Heart left ventricle (tissue), 13 donors: ENCODE results near the gene LDLRAD2.

Source experiments
- CTCF ChIP-seq, 12 donors: fragments of 200-600 bp; sonication (generic) in 4 of 12; IDR thresholded peaks; one replicate each; pipeline versions ENCODE4 v1.5.0 to v1.8.0; 2018 to 2022; ENCODE audit warnings: antibody characterized with exemption in 12 of 12, mild to moderate bottlenecking in 5 of 12
- POLR2A ChIP-seq, 2 donors: fragments of 450-650 bp; IDR thresholded peaks; one replicate each; pipeline ENCODE4 v1.6.1; 2017; ENCODE audit warnings: antibody characterized with exemption in 2 of 2, mild to moderate bottlenecking in 2 of 2, moderate library complexity in 2 of 2
- donor health status: ischemic (EF 13 %, LVEDD 7.1; RV severe dilation, severe dysfunction).
- donor health status: DM: no; HTN: yes; CAD: no.
- donor health status: DM: no; HTN: no; CAD: no.
- donor health status: ischemic (EF 25% LVEDD 6.9; RV normal size, moderate dysfunction).
- donor health status: ischemic (EF 25% LVEDD 5.7; RV mildly dilated, moderate dysfunction).
- donor health status: ischemic (EF 35%, LVEDD 5.7; RV mildly dilated, moderate dysfunction).
- donor health status: nonischemic (EF 11% LVEDD 7.7; RV severe dilation, severe dysfunction).
- donor health status: DM: yes; HTN: yes; CAD: no.
- donor health status: PGD.
- donor health status: ischemic (EF 29% LVEDD 5.4; RV normal size, mild dysfunction).
- donor health status: nonischemic (EF 23%, LVEDD 6.1; RV moderate dilation, normal function).

GRCh38 chr1:21866707-21867043 is 54.6 kb downstream of the LDLRAD2 start:
- TF ChIP-seq CTCF (IDR thresholded peaks at IDR 0.05) (no peak), POLR2A (IDR thresholded peaks at IDR 0.05) (no peak)
